ENCODE measurements around the gene PLBD1. TPM values are rescaled to one million over a fixed set of nuclear protein-coding genes. Genes with fewer than 3 reads are reported as not detected.

Gene PLBD1
- total RNA-seq, 6 donors from 2014 or later = 17.8 to 69.2 (median 36.5) TPM

DNA sequence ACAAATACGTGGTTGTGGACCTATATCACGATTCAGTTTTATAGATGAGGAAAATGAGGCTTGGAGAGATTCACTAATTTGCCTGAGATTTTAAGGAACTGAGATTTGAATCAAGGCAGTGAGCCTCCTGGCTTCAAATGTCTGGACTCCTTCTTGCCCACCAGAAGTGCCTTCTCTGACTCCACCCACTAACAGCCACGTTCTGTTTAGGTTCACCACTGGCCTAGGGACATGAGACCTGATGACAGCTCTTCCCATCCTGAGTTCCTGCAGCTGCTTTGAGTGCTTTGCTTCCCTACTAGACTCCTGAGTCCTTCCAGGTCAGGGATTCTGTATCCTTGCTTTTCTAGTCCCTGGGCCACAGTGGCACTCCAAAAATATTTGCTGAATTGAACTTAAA, 57.1 kb downstream of the PLBD1 start:
- Histone ChIP-seq H3K36me3 (peaks cover 0 to 3% (median under 1%) of the 10 kb centered on the region in 4 donors), H3K27me3 (no peaks in the 10 kb centered on the region), H3K4me3 (no peak overlapping the region), H3K4me1 (no peaks in the 10 kb centered on the region), H3K9me3 (no peaks in the 10 kb centered on the region), H3K27ac (no peak overlapping the region)
- ATAC-seq (ENCODE audit: low FRiP score in 2 of 2) (no peak), DNase-seq (no peak)
- TF ChIP-seq EP300 (IDR thresholded peaks at IDR 0.05) = no peak
- WGBS, 2 donors = 60 to 66% methylated on average over 3 of the region's 3 CpGs

DNA sequence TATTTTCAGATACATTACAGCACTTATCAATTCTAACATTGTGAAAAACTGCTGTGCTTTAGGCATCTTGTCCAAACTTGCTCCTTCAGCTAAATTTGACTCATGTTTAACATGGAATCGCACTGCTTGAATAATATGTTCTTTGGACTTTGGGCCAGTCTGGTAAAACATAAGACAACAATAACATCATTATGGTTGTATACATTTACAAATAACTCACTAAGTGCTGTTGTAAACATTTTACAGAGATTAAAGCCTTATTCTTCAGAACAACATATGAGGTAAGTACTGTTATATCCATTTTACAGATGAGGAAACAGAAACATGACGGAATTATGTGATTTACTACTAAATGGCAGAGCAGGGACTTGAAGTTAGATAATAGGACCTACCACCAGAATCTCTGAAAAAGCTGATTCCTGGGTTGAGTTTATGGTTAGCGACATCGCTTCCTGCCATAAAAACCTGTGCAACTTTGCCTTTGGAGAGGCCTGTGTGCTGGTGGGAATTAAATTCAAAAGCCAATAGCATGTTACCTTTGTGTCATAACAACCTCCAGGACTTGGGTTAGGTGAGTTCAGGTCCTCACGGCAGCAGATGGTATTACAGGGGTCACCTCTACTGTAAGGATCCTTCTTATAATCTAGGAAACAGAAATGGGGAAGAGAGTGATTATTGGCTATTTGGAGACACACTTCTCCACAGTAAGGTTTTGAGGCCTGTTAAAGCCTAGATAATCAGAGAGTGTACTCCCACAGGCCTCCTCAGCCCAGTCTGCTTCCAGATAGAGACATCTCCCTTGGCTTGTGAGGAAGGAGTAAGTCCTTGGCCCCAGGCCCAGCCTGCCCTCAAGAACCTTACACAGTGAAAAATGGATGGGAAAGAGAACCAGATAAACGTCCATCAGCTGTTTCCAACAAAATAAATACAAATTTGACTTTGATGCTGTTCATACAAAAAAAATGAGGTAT, 61.8 kb downstream of the PLBD1 start:
- 92 to 93% methylated on average over 6 of the region's 6 CpGs for WGBS, 2 donors
- Histone ChIP-seq H3K4me3 (no peak overlapping the region), H3K9me3 (no peaks in the 10 kb centered on the region), H3K36me3 (peaks cover 0 to 20% (median 9%) of the 10 kb centered on the region in 4 donors), H3K27ac (no peak overlapping the region), H3K27me3 (no peaks in the 10 kb centered on the region), H3K4me1 (no peaks in the 10 kb centered on the region)
- TF ChIP-seq POLR2A (IDR thresholded peaks at IDR 0.05) = no peak
- TF ChIP-seq POLR2AphosphoS5 (IDR thresholded peaks at IDR 0.05) = no peak
- TF ChIP-seq, protein P1, sequence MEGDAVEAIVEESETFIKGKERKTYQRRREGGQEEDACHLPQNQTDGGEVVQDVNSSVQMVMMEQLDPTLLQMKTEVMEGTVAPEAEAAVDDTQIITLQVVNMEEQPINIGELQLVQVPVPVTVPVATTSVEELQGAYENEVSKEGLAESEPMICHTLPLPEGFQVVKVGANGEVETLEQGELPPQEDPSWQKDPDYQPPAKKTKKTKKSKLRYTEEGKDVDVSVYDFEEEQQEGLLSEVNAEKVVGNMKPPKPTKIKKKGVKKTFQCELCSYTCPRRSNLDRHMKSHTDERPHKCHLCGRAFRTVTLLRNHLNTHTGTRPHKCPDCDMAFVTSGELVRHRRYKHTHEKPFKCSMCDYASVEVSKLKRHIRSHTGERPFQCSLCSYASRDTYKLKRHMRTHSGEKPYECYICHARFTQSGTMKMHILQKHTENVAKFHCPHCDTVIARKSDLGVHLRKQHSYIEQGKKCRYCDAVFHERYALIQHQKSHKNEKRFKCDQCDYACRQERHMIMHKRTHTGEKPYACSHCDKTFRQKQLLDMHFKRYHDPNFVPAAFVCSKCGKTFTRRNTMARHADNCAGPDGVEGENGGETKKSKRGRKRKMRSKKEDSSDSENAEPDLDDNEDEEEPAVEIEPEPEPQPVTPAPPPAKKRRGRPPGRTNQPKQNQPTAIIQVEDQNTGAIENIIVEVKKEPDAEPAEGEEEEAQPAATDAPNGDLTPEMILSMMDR (IDR thresholded peaks at IDR 0.05) = no peak
- TF ChIP-seq EP300 (IDR thresholded peaks at IDR 0.05) = no peak
- ATAC-seq (ENCODE audit: low FRiP score in 2 of 2) (no peak), DNase-seq (no peak)

DNA sequence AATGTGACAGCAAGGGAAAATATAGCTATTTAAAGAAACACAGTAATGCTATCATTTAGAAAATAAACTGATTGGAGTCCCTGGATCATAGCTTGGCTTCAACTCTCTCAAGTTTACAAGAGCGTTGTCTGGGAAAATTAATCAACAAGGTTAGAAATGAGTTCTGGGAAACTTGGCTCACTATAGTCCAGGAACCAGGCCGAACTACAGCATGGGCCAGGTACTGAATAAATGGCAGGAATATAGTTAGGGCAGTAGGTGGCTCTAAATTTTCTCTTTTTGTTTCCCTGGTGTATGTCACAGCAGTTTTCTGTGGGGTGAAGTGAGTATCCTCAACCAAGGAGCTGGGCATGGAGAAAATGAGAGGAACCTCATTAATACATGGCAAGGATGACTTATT, 72.4 kb downstream of the PLBD1 start:
- no peaks in the 10 kb centered on the region for H3K9me3 ChIP-seq
- no peak overlapping the region for H3K4me3 ChIP-seq
- peaks cover 16 to 90% (median 54%) of the 10 kb centered on the region in 4 donors for H3K36me3 ChIP-seq
- no peak overlapping the region for H3K27ac ChIP-seq
- ATAC-seq (ENCODE audit: low FRiP score in 2 of 2) = no peak
- H3K4me1 ChIP-seq = no peaks in the 10 kb centered on the region
- WGBS, 2 donors = 88 to 90% methylated on average over 2 of the region's 2 CpGs
- no peaks in the 10 kb centered on the region for H3K27me3 ChIP-seq
- no peak for TF ChIP-seq POLR2AphosphoS5 (IDR thresholded peaks at IDR 0.05)
- TF ChIP-seq, protein P1 (IDR thresholded peaks at IDR 0.05) = no peak
- no peak for TF ChIP-seq EP300 (IDR thresholded peaks at IDR 0.05)
- no peak for TF ChIP-seq POLR2A (IDR thresholded peaks at IDR 0.05)
- no peak for DNase-seq

DNA sequence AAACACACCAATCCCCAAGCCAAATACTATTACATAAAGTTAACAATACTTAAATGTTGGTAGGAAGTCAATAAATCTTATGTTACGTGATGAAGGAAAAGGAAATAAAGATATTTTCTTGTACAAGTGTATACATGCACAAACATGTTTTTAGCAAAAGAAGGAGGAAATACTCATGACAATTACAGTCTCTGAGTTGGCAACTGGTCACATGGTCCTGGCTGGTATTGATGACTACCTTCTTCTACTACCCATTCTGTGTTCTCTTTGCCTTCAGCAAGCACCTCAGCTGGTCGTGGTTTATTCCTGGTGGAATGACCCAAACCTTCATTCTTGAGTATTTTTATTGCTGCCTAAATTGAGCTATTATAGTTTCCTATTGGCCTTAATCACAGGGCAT, 84.8 kb downstream of the PLBD1 start:
- WGBS, 2 donors = 95 to 96% methylated on average over 2 of the region's 2 CpGs
- TF ChIP-seq POLR2AphosphoS5 (IDR thresholded peaks at IDR 0.05) = no peak
- TF ChIP-seq, protein P1 (IDR thresholded peaks at IDR 0.05) = no peak
- TF ChIP-seq EP300 (IDR thresholded peaks at IDR 0.05) = no peak
- no peak for TF ChIP-seq POLR2A (IDR thresholded peaks at IDR 0.05)
- peaks cover 22 to 85% (median 59%) of the 10 kb centered on the region in 4 donors for H3K36me3 ChIP-seq
- no peak overlapping the region for H3K4me3 ChIP-seq
- no peak for ATAC-seq (ENCODE audit: low FRiP score in 2 of 2)
- H3K27me3 ChIP-seq = no peaks in the 10 kb centered on the region
- H3K27ac ChIP-seq = no peak overlapping the region
- H3K9me3 ChIP-seq = no peaks in the 10 kb centered on the region
- no peaks in the 10 kb centered on the region for H3K4me1 ChIP-seq
- DNase-seq = no peak

DNA sequence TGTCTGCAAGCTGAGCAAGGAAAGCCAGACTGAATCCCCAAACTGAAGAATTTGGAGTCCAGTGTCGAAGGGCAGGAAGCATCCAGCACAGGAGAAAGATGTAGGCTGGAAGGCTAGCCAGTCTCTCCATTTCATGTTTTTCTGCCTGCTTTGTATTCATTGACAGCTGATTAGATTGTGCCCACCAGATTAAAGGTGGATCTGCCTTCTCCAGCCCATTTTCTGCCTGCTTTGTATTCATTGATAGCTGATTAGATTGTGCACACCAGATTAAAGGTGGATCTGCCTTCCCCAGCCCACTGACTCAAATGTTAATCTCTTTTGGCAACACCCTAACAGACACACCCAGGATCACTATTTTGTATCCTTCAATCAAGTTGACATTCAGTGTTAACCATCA, 85.3 kb downstream of the PLBD1 start:
- Histone ChIP-seq H3K9me3 (peaks cover 0 to 2% (median 0%) of the 10 kb centered on the region in 4 donors), H3K4me3 (no peak overlapping the region), H3K36me3 (peaks cover 22 to 81% (median 56%) of the 10 kb centered on the region in 4 donors), H3K27me3 (no peaks in the 10 kb centered on the region), H3K27ac (no peak overlapping the region), H3K4me1 (no peaks in the 10 kb centered on the region)
- DNase-seq (no peak), ATAC-seq (ENCODE audit: low FRiP score in 2 of 2) (no peak)
- 100% methylated on average over 1 of the region's 1 CpG for WGBS, 2 donors
- no peak for TF ChIP-seq POLR2A (IDR thresholded peaks at IDR 0.05)
- TF ChIP-seq EP300 (IDR thresholded peaks at IDR 0.05) = no peak
- TF ChIP-seq, protein P1 (IDR thresholded peaks at IDR 0.05) = no peak
- no peak for TF ChIP-seq POLR2AphosphoS5 (IDR thresholded peaks at IDR 0.05)

Measured in upper lobe of left lung (tissue), 6 donors.